ENCODE measurements around the gene GABRR1.

GRCh38 chr6:89199579-89199978, 17.6 kb downstream of the GABRR1 start:
- TF ChIP-seq EP300 (IDR thresholded peaks at IDR 0.05; ENCODE audit: low read depth) = no peak
- TF ChIP-seq CTCF (IDR thresholded peaks at IDR 0.05) = no peak
- no peak for TF ChIP-seq POLR2A (IDR thresholded peaks at IDR 0.05)
- TF ChIP-seq POLR2AphosphoS5 (IDR thresholded peaks at IDR 0.05) = no peak
